ENCODE data around the gene MTX1.

The MTX1 gene

GRCh38 chr1:155174324-155175280, 33.9 kb upstream of the MTX1 start:
- no peak for DNase-seq (ENCODE audit: low spot score)

- no peak for DNase-seq (ENCODE audit: low spot score)
Measured at GRCh38 chr1:155175281-155175926, 33.1 kb upstream of the MTX1 start.

GRCh38 chr1:155175927-155176371, 32.5 kb upstream of the MTX1 start:
- no peak for DNase-seq (ENCODE audit: low spot score)

- DNase-seq (ENCODE audit: low spot score) = peak; percentile 75
Measured at GRCh38 chr1:155176544-155177071, 31.9 kb upstream of the MTX1 start.

DNA sequence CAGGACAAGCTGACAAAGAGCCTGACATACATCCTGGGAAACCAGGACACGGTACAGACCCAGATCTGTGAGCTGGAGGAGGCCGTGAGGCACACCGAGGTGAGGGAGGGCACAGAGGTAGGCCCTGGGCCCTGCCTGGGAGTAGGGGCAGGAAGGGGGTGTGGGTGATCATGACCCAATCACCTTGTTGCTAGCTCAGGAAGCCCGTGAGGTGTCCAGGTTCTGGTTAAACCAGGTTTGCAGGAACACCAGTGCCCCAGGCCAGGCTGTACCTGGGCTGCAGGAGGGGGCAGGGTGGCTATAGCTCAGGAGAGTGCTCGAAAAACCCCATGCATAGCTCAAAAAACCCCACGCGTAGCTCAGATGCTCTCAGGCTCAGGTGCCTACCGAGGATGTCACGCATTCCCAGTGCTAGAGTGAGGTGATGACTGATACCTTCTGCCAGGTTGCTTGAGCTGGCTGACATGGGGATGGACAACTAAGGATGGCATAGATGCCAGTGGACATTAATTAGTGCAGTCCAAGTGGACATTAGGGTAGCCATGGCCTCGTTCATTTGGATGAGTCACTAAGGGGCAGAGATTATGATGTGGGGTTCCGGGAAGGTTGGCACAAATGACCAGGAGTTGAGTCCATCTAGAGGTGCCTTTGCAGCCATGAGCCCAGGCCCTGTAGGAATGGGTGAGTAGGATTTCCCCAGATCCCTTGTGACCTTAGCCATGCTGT, 31.1 kb upstream of the MTX1 start:
- DNase-seq (ENCODE audit: low spot score) = no peak

DNA sequence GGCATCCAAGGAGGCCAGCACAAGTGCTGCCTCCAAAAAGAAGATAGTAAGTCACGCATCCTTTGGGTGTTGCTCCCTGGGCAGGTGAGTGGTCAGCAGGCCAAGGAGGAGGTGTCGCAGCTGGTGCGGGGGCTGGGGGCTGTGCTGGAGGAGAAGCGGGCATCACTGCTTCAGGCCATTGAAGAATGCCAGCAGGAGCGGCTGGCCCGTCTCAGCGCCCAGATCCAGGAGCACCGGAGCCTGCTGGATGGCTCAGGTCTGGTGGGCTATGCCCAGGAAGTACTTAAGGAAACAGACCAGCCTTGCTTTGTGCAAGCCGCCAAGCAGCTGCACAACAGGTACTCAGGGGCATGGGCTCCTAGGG, 30.6 kb upstream of the MTX1 start:
- DNase-seq (ENCODE audit: low spot score) = no peak

DNA sequence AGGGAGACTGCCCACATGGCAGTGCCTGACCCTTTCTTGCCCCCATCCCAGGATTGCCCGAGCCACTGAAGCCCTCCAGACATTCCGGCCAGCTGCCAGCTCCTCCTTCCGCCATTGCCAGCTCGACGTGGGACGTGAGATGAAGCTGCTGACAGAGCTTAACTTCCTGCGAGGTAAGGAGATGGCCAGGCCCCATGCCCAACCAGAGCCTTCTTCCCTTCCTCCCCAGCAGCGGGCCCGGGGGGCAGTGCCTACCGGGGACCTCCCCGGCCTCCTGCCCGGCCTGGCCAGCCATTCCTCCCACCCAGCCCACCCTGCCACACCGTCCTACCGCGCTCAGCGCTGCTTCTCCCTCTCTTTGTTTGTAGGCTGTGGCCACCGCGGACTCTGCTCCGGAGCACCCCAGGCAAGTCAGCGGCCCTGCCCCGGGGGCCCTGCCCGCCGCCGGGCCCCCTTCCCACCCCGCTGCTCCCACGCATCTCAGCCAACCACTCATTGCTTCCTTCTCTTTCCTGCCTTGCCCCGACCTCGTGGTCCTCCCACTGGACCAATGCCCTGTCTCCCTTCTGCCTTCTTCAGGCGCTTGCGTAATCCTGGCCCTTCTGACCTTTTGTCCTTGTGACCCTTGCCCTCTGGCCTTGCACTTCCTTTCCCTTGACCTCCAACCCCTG, 29.9 kb upstream of the MTX1 start:
- no peak for DNase-seq (ENCODE audit: low spot score)

- no peak for DNase-seq (ENCODE audit: low spot score)
Measured at GRCh38 chr1:155179112-155180031, 29.1 kb upstream of the MTX1 start.

DNA sequence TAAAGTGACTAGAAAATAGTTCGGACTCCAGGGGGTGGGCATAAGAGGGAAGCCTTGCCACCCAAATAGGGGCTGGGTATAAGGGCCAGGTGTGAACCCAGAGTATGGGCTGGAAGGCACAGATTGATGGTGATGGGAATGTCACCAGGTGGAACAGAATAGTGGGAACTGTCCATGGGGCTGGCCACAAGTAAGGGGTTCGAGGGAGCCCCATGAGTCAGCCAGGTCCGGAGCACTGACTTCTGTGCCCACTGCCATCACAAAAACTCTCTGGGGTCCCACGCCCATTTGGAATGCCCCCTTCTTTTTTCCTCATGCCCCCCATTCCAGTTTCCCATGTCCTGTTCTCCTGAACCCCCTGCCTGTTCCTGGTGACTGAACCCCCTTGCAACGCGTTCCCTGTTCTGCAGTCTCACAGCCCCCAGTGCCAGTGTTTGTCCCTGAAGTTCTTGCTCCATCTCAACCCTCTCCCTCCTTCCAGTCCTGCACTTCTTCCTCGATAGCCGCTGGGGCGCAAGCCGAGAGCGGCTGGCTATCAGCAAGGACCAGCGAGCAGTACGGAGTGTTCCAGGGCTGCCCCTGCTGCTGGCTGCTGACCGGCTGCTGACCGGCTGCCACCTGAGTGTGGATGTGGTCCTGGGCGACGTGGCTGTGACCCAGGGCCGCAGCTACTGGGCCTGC, 27.0 kb upstream of the MTX1 start:
- DNase-seq (ENCODE audit: low spot score) = no peak

DNA sequence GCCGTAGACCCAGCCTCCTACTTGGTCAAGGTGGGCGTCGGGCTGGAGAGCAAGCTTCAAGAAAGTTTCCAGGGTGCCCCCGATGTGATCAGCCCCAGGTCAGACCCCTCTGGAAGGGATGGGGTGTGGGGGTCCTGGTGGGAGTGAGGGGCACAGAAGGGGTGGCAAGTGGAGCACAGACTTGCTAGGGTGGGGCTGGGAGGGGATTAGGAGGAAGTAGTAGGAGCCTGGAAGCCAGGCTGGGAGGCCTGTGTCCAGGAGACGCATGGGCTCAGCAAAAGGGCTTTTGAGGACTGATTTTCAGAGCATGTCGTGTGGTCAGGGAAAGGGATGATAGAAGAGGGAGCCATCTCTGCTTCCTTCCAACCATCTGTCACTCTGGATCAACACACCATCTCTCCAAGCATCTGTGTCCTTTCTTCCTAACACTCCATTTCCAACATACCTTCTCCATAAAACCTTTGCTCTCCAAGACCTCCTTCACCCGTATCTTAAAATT, 26.4 kb upstream of the MTX1 start:
- DNase-seq (ENCODE audit: low spot score) = no peak

DNA sequence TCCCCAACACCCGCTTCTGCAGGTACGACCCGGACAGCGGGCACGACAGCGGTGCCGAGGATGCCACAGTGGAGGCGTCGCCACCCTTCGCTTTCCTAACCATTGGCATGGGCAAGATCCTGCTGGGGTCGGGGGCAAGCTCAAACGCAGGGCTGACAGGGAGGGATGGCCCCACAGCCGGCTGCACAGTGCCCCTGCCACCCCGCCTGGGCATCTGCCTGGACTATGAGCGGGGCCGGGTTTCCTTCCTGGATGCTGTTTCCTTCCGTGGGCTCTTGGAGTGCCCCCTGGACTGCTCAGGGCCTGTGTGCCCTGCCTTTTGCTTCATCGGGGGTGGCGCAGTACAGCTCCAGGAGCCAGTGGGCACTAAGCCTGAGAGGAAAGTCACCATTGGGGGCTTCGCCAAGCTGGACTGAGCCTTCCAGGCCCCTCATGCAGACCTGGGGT, 24.7 kb upstream of the MTX1 start:
- DNase-seq (ENCODE audit: low spot score) = no peak

DNA sequence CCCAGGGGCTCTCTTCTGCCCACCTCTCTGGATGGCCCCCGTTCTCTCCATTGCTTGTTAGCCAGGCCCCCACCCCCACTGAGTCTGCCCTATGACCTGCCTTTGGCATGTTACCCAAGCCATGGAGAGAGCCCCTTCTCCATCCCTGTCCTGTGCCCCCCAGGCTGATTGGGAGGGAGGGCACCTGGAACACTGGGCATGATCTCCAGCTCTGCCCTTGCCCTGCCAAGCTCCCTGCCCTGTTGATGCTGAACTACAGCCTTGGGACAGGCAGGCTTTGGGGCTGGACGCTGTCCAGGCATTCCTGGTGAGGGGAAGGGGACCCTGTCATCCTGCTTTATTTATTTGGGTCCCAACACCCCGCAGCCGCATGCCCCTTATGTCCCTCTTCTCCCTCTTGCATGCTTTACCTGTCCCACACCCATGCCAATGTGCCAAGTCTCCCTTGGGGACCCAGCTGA, 24.1 kb upstream of the MTX1 start:
- no peak for DNase-seq (ENCODE audit: low spot score)

DNA sequence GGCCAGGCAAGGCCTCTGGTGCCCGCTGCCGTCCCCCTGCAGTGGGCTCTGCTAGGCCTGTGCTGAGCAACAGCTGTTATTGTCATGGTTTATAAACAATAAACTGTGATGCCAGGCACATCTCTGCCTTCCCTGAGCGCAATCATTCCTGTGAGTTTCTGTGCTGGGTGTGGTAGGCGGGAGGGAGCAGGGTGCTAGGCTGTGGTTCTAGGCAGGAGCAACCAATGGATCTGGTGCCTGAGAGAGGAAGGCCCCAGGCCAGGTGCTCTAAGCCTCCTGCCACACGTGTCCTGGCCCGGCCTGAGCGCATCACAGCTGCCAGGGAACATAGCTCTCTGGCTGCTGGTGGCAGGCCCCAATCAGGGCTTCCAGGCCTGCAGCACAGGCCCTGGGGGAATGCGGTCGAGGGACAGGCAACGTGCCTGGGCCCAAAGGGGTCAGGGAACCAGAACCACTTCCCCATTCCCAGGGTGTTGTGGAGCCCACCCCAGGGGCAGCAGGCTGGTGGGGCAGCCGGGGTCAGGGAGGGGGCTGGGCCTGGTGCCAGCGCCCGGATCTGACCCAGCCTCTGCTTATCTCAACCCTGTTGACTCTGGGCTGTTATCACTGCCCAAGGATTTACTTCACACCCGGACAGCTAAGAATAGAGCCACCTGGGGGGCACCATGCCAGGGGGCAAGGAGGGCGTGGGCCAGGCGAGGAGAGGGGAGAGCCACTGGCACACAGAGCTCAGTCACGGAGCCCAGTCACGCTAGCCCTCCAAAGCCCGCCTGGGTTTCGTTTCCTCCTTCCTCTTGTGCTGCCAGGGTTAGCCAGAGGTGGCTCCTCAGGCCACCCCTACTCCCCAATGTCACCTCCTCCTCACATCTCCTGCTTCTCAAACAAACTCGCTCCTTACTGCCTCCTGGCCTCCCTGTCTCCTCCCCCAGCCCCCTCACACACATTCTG, 23.4 kb upstream of the MTX1 start:
- no peak for DNase-seq (ENCODE audit: low spot score)

- DNase-seq (ENCODE audit: low spot score) = no peak
Measured at GRCh38 chr1:155185783-155186066, 22.8 kb upstream of the MTX1 start.

DNA sequence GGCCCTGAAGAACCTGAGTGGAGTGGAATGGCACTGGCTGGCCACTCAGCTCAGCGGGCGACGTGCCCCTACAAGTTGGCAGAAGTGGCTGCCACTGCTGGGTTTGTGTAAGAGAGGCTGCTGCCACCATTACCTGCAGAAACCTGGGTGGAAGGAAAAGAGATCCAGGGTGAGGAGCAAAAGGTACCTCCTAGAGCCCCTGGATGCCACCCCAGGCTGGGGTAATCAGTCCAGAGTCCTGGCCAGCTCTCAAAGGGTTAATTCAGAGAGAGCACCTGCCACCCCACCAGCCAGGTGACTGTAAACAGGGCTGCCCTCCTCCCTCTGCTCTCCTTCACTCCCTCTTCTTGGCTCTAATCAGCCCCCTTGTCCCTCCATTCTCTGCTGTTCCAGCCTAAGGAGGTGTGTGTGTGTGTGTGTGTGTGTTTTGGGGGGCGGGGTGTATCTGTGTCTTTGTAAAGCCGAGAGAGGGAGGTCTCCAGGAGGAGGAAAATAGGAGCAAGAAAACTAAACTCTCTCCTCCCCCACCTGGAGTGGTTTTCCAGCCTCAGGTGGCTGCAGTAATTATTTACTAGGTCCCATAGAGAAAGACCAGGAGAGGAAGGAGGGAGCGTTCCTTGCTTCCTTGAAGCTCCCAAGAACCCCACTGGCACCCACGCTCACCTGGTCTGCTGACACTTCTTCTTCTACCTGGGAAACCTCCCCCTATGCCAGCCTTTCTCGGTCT, 22.3 kb upstream of the MTX1 start:
- DNase-seq (ENCODE audit: low spot score) = no peak

DNA sequence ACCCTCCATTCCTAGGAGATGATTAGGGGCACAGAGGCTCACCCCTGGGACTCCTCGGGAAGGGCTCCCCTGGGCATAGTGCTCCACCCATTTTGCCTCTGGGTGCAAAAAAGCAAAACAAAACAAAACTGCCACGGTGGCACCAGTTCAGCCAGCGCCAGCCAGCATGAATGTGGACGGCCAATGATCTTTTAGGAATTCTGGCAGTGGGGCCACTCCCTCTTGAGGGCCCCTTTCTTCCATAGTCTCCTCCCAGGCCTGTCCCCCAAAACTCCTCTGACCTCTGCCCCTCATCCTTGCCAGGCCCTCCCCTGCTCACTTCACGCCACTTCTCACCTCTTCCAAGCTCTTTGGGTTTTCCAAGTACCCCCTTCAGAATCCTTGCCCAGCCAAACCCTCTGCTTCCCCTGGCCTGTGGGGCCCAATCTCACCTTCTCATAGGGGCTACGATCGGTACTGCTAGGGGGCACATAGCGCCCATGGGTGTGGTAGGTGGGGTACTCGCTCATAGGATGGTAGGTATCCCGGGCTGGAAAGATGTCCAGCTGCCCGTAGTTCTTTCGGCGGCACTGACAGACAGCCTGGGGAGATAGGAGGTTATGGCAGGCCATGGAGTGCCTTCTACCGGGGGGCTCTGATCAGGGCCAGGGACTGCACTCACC, 21.6 kb upstream of the MTX1 start:
- DNase-seq (ENCODE audit: low spot score) = no peak

- DNase-seq (ENCODE audit: low spot score) = no peak
Measured at GRCh38 chr1:155187456-155187891, 21.0 kb upstream of the MTX1 start.

DNA sequence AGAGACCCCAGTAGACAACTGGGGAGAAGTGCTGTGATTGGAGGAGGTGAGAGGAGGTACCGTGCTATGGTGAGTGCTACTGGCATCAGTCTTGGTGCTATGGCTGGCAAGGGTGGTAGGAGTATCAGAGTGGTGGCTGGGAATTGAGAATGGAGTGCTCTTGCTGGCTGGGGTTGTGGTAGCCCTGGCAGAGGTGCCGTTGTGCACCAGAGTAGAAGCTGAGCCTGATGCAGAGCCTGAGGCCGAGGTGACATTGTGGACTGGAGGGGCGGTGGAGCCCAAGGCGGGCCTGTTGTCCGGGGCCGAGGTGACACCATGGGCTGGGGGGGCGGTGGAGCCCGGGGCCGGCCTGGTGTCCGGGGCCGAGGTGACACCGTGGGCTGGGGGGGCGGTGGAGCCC, 20.2 kb upstream of the MTX1 start:
- no peak for DNase-seq (ENCODE audit: low spot score)

All from kidney capillary endothelial cell (primary cell).